Epithelial cell of esophagus (primary cell): ENCODE data around the gene KLC3.

Experiments used
- DNase-seq: peaks from one replicate; pipeline ENCODE4 v3.0.0; 2010; ENCODE audit warnings: low read depth
- H3K4me3 ChIP-seq: 2 replicates; pipeline ENCODE4 v1.5.1; 2011; ENCODE audit warnings: mild to moderate bottlenecking, low read length, control low read depth
- TF ChIP-seq, protein P1 (sequence below): IDR thresholded peaks from 2 replicates; pipeline ENCODE4 v1.5.1; 2011; ENCODE audit warnings: low read depth, mild to moderate bottlenecking, low read length, control low read depth, inconsistent platforms; ENCODE audit not compliant: insufficient read depth; ENCODE audit errors: missing control alignments

The KLC3 gene

DNA sequence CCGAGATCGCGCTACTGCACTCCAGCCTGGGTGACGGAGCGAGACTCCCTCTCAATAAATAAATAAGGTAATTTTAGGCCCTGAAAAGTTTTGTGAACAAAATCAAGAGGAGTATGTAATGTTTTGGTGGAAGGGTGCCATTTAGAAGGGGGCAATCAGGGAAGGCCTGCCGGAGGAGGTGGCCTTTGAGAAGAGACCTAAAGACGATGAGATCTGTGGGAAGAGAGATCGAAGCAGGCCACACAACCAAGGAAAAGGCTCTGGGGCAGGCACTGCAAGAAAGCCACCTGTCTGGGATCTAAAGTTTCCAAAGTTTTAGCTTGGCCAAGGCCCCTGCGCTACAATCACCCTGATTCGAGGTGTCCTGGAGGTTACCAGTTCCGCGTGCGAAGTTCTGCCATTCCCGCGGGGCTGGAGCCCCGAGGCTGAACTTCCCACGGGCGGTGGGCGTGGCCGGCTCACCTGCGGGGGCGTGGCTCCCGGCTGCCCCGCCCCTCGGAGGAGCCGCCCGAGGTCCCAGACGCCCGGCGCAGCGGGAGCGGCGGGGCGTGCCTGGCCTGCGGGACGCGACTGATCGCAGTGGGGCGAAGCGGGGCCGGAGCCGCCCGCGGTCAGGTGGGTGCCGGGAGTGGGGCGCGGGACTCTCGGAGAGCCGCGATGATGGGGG lies at the start of gene KLC3:
Gene KLC3, plus strand, starts transcription at position 519 of the 667 bp plus-strand sequence. CDS start 4,792 bp downstream, outside the sequence.
- peak within 1 kb of the TSS; percentile 74 for H3K4me3 ChIP-seq
- DNase-seq = peak; percentile 66
- TF ChIP-seq, protein P1, sequence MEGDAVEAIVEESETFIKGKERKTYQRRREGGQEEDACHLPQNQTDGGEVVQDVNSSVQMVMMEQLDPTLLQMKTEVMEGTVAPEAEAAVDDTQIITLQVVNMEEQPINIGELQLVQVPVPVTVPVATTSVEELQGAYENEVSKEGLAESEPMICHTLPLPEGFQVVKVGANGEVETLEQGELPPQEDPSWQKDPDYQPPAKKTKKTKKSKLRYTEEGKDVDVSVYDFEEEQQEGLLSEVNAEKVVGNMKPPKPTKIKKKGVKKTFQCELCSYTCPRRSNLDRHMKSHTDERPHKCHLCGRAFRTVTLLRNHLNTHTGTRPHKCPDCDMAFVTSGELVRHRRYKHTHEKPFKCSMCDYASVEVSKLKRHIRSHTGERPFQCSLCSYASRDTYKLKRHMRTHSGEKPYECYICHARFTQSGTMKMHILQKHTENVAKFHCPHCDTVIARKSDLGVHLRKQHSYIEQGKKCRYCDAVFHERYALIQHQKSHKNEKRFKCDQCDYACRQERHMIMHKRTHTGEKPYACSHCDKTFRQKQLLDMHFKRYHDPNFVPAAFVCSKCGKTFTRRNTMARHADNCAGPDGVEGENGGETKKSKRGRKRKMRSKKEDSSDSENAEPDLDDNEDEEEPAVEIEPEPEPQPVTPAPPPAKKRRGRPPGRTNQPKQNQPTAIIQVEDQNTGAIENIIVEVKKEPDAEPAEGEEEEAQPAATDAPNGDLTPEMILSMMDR = no peak

DNA sequence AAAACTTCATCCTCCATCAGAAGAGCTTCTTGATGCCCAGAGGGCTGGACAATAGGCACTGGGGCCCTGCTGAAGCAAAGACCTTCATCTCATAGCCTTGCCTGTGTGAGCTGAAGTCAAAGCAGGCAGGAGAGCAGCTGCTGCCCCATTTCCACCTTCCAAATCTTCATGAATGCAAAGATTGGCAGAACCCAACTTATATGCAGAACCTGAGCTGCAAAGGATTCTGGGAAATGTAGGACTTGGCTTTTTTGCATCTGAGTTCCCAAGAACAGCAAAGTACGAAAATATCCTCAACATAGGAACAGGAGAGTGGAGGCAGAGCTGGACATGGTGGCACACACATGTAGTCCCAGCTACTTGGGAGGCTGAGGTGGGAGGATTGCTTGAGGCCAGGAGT lies 48.7 kb upstream of the KLC3 start:
- TF ChIP-seq, protein P1 = no peak
- no peak overlapping the region for H3K4me3 ChIP-seq
- no peak for DNase-seq

DNA sequence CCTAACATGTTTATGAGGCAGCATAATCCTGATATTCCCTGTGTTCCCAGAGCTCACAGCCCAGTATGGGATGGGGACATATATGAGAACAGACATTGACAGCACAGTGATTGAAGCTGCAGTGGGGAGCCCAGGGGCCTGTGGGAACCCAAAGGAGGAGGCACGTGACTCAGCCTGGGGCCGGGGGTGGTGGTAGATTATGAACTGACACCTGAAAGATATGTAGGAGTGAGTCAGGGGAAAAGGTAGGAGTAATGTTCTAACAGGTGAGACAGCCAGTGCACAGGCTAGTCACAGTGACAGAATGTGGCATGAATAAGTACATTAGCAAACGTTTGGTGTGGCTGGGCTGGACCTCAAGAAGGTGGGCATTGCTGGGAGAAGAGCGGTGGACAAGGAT lies 46.9 kb upstream of the KLC3 start:
- no peak overlapping the region for H3K4me3 ChIP-seq
- TF ChIP-seq, protein P1 = no peak
- peak; percentile 39 for DNase-seq

DNA sequence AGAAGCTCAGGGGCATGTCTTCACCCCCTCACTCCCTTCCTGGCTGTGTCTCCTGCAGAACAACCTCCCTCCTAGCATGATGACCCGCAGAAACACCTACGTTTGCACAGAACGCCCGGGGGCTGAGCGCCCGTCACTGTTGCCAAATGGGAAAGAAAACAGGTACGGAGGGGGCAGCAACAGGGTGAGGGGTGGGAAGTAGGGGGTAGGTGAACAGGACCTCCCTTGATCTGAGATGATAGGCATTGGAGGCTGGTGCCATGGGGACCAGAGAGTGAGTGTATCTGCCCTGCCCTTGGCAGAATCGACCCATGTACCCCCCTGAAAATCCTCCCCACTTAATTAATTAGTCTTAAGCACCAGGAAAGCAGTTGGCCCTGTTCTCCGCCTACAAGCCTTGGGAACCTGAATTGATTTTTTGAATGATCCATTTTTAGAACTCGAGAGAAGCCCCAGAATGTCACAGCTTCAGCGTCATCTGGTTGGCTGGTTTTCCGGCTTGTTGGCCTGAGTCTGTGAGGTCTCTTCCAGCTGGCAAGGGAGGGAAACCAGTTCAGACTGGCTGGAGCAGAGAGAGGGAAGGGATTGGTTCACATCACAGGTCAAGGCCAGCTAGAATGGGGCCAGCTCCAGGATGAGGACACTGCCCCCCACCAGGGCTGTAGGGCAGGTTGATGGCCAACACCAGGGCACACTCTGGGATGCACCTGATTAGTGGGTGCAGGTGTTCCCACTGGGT lies 46.1 kb upstream of the KLC3 start:
- no peak for DNase-seq
- TF ChIP-seq, protein P1 = no peak
- no peak overlapping the region for H3K4me3 ChIP-seq

DNA sequence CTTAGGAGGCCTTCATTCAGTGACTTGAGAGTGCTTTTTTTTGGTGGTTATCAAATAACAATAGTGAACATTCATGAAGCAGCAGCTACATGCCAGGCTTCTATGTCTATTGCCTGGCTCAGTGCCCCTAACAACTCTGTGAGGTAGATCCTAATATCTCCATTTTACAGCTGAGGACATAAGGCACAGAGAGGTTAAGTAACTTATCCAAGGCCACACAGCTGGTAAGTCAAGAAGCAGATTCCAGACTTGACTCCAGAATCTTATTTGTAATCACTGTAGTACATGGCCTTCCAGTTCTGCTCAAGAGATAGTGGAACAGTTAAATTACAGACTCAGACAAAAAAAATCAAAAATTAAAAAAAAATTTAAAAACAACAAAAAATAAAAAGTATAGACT lies 44.7 kb upstream of the KLC3 start:
- TF ChIP-seq, protein P1 = no peak
- no peak overlapping the region for H3K4me3 ChIP-seq
- DNase-seq = no peak

DNA sequence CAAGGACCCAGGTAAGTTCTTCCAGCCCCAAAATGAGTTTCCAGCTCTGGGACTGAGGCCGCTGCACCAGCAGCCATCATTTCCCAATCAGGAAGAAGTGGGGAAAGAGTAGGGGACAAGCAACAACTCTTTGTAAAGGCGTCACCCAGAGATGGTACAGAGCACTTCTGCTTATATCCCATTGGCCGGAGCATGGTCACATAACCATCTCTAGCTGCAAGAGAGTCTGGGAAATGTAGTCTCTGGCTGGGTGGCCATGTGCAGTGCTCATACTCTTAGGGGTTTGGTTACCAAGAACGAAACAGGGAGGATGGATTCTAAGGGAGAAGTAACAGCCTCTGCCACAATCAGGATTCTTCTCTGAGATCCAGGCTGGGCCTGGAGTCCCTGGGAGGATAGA lies 44.2 kb upstream of the KLC3 start:
- TF ChIP-seq, protein P1 = no peak

More for the DNA sequence above, 44.2 kb upstream of the KLC3 start:
- no peak overlapping the region for H3K4me3 ChIP-seq
- DNase-seq = no peak
